NB4 (cell line): ENCODE data around the gene PLCB4.

Experiments
- POLR2A ChIP-seq: IDR thresholded peaks from 2 replicates; pipeline ENCODE4 v1.6.1; 2011; ENCODE audit warnings: mild to moderate bottlenecking; ENCODE audit not compliant: insufficient read length; ENCODE audit errors: extremely low read depth
- TF ChIP-seq, protein P1 (sequence below): IDR thresholded peaks from one replicate; pipeline ENCODE4 v1.5.1; 2012; ENCODE audit warnings: low read depth, low read length

DNA sequence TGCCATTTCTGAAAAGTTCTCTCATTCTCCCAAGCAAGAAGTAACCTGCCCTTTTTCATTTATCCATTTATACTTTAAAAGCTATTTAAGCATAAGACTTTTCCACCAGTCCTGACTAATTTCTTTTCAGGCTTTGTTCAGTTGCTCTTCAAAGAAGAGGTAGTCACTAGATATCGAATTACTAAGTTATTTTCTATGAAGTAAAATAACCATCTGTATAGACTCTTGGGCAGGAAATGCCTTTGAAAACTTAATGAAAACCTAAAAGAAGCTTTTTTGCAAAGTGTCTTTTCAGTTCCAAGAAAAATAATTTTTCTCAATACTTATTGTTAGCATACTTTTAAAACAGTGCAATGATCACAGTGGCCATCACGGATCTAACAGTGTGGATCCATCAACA, 414.2 kb downstream of the PLCB4 start:
- TF ChIP-seq, protein P1, sequence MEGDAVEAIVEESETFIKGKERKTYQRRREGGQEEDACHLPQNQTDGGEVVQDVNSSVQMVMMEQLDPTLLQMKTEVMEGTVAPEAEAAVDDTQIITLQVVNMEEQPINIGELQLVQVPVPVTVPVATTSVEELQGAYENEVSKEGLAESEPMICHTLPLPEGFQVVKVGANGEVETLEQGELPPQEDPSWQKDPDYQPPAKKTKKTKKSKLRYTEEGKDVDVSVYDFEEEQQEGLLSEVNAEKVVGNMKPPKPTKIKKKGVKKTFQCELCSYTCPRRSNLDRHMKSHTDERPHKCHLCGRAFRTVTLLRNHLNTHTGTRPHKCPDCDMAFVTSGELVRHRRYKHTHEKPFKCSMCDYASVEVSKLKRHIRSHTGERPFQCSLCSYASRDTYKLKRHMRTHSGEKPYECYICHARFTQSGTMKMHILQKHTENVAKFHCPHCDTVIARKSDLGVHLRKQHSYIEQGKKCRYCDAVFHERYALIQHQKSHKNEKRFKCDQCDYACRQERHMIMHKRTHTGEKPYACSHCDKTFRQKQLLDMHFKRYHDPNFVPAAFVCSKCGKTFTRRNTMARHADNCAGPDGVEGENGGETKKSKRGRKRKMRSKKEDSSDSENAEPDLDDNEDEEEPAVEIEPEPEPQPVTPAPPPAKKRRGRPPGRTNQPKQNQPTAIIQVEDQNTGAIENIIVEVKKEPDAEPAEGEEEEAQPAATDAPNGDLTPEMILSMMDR = no peak
- TF ChIP-seq POLR2A = no peak
